Measurements from ENCODE around the gene ACADS.

The ACADS gene

GRCh38 chr12:120758798-120759590, 33.4 kb downstream of the ACADS start:
- DNase-seq: no peak

GRCh38 chr12:120759591-120760348, 34.1 kb downstream of the ACADS start:
- no peak for DNase-seq

GRCh38 chr12:120760349-120761254, 35.0 kb downstream of the ACADS start:
- DNase-seq: peak; percentile 27

- no peak for DNase-seq
These were observed 35.9 kb downstream of the ACADS start for GRCh38 chr12:120761519-120761934.

GRCh38 chr12:120762086-120762485, 36.5 kb downstream of the ACADS start:
- no peak for DNase-seq

GRCh38 chr12:120763250-120763649, 37.6 kb downstream of the ACADS start:
- no peak for DNase-seq

GRCh38 chr12:120764816-120765215, 39.2 kb downstream of the ACADS start:
- DNase-seq: no peak

GRCh38 chr12:120766566-120766965, 40.9 kb downstream of the ACADS start:
- no peak for DNase-seq

- no peak for DNase-seq
These were observed 41.7 kb downstream of the ACADS start for GRCh38 chr12:120767071-120768024.

- DNase-seq: no peak
These were observed 45.5 kb downstream of the ACADS start for GRCh38 chr12:120771097-120771496.

GRCh38 chr12:120774169-120774916, 48.7 kb downstream of the ACADS start:
- DNase-seq: no peak

- no peak for DNase-seq
These were observed 50.4 kb downstream of the ACADS start for GRCh38 chr12:120775862-120776552.

GRCh38 chr12:120783197-120783596, 57.6 kb downstream of the ACADS start:
- no peak for DNase-seq

GRCh38 chr12:120784804-120785203, 59.2 kb downstream of the ACADS start:
- DNase-seq: no peak

GRCh38 chr12:120787889-120788288, 62.3 kb downstream of the ACADS start:
- DNase-seq: no peak

Measured in CD4-positive, alpha-beta T cell treated with Interleukin-21 for 1 hour (primary cell).